ENCODE measurements around the gene GYPA.
"Not testable (repeated sequence)": the region's sequence is repeated elsewhere in the genome, so short reads cannot be mapped to it uniquely, and the experiment has no call there.

- not testable (repeated sequence) for TF ChIP-seq CTCF, POLR2A (IDR thresholded peaks at IDR 0.05)
Observed at GRCh38 chr4:144139991-144140390, 527 bp downstream of the GYPA start.

Measured in adrenal gland (tissue), 5 donors.